A673 (cell line): Measurements from ENCODE around the gene OR14C36.
"Not testable (repeated sequence)": the region's sequence is repeated elsewhere in the genome, so short reads cannot be mapped to it uniquely, and the experiment has no call there.

Experiments
- CTCF ChIP-seq: fragments of 300-800, 200-600 bp; sonication (generic); conservative IDR thresholded peaks from 2 replicates; pipeline ENCODE4 v1.5.1; 2017; ENCODE audit warnings: low read depth, mild to moderate bottlenecking, antibody characterized with exemption, low read length, moderate library complexity, mixed read lengths
- EZH2 ChIP-seq: fragments of 200-600 bp; sonication (generic); IDR thresholded peaks from 2 replicates; pipeline ENCODE4 v1.6.1; 2017; ENCODE audit warnings: borderline replicate concordance, low read depth, mild to moderate bottlenecking, mixed read lengths, antibody characterized with exemption, low read length; ENCODE audit not compliant: poor library complexity, severe bottlenecking

- TF ChIP-seq CTCF, EZH2: not testable (repeated sequence)
Observed at GRCh38 chr1:248305672-248306071, 42.9 kb upstream of the OR14C36 start.
